ENCODE data around the gene WNT7B. TPM values are rescaled to one million over a fixed set of nuclear protein-coding genes. Genes with fewer than 3 reads are reported as not detected.

The WNT7B gene
- polyA plus RNA-seq, 4 donors: 8.8 to 15.9 (median 10.8) TPM

- no peak for DNase-seq (ENCODE audit: low read depth in 4 of 4, low spot score in 2 of 4)
Measured at GRCh38 chr22:45891996-45892621, 84.9 kb downstream of the WNT7B start.

GRCh38 chr22:45891471-45891995 is 85.4 kb downstream of the WNT7B start:
- no peak for DNase-seq (ENCODE audit: low read depth in 4 of 4, low spot score in 2 of 4)

DNA sequence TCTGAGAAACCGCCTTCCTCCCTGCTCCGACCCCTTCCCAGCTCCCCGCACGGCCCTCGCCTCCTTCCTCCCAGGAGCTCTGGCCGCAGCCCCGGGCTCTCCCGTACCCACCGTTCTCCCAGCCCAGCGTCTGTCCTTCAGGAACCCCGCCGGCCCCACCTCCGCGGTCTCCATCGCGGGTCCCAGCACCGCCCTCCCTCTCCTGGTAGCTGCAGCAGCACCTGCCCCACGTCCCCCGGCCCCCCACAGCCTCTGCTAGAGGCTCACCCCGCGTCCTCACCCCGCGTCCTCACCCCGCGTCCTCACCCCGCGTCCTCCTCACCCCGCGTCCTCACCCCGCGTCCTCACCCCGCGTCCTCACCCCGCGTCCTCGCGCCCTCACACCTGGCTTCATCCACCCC is 85.9 kb downstream of the WNT7B start:
- no peak for DNase-seq (ENCODE audit: low read depth in 4 of 4, low spot score in 2 of 4)

DNA sequence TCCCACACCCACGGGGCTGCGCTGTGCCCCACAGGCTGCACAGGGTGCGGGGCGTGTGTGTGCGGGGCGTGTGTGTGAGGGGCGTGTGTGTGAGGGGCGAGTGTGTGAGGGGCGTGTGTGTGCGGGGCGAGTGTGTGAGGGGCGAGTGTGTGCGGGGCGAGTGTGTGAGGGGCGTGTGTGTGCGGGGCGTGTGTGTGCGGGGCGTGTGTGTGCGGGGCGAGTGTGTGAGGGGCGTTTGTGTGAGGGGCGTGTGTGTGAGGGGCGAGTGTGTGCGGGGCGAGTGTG is 86.7 kb downstream of the WNT7B start:
- no peak for DNase-seq (ENCODE audit: low read depth in 4 of 4, low spot score in 2 of 4)

DNA sequence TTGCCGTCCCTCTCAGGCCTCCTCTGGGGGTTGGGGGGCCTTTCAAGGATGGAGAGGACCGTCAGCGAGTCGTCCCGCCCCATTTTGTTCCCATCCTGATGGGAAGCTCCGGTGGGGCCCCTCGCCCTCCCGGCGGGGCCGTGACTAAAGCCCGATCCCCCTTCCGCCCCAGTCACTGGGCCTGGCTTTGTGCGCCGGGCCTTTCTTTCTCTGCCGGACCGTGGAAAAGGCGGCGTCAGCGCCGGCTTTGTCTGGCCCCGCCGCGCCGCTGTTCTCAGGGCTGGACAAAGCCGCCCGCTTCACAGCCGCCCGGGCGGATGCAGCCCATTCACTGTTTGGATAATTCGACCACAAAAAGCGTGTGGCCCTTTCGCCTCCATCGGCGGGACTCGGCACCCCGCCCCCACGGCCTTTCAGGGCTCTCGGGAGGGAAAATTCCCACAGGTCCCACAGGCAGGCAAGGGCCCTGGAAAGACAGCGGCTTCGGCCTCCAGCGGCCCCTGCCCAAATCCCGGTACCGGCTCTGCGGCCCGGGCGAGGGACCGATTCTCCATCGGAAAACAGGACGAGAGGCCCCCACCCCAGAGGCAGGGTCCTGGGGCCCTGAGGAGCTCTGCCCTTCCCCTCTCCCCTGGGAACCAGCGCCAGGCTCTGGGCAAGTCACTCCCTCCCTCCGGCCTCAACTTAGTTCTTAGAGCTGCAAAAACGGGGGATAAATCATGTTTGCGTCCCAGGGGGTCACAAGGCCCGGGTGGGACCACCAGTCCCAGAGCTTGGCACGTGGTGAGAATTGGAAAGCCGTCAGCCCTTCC is 87.2 kb downstream of the WNT7B start:
- DNase-seq (ENCODE audit: low read depth in 4 of 4, low spot score in 2 of 4): no peak

GRCh38 chr22:45889093-45889538 is 87.8 kb downstream of the WNT7B start:
- DNase-seq (ENCODE audit: low read depth in 4 of 4, low spot score in 2 of 4): no peak

- no peak for DNase-seq (ENCODE audit: low read depth in 4 of 4, low spot score in 2 of 4)
Measured at GRCh38 chr22:45888221-45889092, 88.5 kb downstream of the WNT7B start.

- DNase-seq (ENCODE audit: low read depth in 4 of 4, low spot score in 2 of 4): no peak
Measured at GRCh38 chr22:45887202-45888131, 89.5 kb downstream of the WNT7B start.

DNA sequence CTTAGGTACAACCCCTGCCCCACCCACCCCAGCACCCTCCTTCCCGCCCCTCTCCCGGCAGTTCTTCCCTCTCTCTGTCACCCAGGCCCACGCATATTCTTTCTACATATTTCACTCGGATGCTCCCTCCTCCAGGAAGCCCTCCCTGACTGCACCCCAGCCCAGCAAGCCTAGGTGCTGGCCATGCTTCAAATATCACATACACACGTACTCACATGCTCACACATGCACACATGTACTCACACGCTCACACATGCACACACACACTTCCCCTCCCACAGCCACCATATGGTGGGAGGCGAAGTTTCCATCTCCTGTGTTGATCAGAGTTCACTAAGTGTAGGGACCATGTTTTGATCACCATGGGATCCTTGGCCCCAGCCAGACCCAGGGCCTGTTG is 90.4 kb downstream of the WNT7B start:
- no peak for DNase-seq (ENCODE audit: low read depth in 4 of 4, low spot score in 2 of 4)

DNA sequence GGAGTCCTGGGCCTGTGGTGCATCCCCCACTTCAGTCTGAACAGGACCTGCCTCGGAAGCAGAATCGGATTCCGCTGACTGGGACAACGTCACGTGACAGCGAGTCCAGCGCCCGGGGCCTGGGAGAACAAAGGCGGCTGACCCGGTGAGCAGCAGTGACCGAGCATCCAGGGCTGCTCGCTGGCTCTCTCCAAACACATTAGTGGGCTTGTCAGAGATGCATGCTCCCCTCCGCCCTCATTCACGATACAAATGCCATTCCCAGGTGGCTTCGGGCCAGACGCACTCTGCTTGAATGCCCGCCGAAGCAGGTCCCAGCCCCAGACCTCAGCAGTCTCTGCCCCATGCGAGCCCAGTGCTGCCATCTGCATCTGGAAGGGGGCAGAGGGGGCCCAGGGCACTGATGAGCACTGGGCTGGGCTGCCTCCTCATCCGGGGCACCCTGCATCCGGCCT is 91.0 kb downstream of the WNT7B start:
- no peak for DNase-seq (ENCODE audit: low read depth in 4 of 4, low spot score in 2 of 4)

DNA sequence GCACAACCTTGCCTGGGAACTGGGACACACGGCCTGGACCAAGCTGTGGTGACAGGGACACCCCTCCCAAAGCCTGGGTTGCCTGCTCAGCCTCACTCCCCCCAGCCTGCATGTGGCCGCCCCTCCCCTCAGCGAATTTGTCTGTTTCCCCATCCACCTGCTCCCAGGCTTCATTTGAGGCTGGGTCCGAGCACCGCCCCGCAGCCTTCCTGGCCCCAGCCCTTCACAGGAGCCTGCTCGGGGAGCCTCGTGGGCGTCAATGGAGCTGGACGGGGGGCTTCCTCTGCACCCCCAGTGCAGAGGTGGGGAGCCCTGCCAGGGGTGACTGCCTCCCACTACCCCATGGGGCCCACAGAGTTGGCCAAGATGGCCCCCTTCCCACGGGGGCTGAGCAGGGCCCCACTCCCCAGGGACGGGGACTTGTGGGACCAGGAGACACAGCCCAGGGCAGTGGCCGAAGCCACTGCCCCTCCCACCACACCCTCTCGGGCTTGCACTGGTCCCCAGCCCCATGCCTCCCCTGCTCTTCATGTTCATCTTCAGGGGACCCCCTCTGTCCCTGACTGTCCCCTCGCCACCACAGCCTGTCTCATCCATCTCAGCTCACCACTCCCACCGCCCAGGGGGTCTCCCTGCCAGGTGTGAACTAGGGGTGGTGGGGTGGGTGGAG is 91.7 kb downstream of the WNT7B start:
- no peak for DNase-seq (ENCODE audit: low read depth in 4 of 4, low spot score in 2 of 4)

- DNase-seq (ENCODE audit: low read depth in 4 of 4, low spot score in 2 of 4): no peak
Measured at GRCh38 chr22:45884201-45885062, 92.5 kb downstream of the WNT7B start.

- DNase-seq (ENCODE audit: low read depth in 4 of 4, low spot score in 2 of 4): no peak
Measured at GRCh38 chr22:45883811-45884170, 93.2 kb downstream of the WNT7B start.

GRCh38 chr22:45882881-45883810 is 93.8 kb downstream of the WNT7B start:
- DNase-seq (ENCODE audit: low read depth in 4 of 4, low spot score in 2 of 4): no peak

- no peak for DNase-seq (ENCODE audit: low read depth in 4 of 4, low spot score in 2 of 4)
Measured at GRCh38 chr22:45881524-45881875, 95.5 kb downstream of the WNT7B start.

GRCh38 chr22:45880716-45881523 is 96.0 kb downstream of the WNT7B start:
- DNase-seq (ENCODE audit: low read depth in 4 of 4, low spot score in 2 of 4): no peak

Data from left renal cortex interstitium (tissue), 4 donors.